ENCODE data around the gene PTPN11.
A peak's percentile ranks its signal among the peaks of the same experiment; 100 is the strongest.
"Not testable (repeated sequence)": the region's sequence is repeated elsewhere in the genome, so short reads cannot be mapped to it uniquely, and the experiment has no call there.

The PTPN11 gene

DNA sequence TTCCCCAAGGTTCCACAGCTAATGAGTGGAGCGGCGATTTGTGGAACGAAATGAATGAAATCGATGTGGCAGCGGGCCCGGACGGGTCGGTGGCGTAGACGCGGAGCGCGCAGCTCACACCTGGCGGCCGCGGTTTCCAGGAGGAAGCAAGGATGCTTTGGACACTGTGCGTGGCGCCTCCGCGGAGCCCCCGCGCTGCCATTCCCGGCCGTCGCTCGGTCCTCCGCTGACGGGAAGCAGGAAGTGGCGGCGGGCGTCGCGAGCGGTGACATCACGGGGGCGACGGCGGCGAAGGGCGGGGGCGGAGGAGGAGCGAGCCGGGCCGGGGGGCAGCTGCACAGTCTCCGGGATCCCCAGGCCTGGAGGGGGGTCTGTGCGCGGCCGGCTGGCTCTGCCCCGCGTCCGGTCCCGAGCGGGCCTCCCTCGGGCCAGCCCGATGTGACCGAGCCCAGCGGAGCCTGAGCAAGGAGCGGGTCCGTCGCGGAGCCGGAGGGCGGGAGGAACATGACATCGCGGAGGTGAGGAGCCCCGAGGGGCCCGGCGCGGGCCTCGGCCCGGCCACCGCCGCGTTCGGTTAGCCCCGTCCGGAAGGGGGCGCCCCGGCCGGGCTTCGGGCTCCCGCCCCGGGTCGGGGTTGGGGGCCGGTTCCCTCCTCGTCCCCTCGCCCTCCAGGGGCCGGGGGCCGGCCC, at the start of gene PTPN11:
Gene PTPN11, plus strand, starts transcription at position 340 of the 689 bp plus-strand sequence. Its CDS starts 165 bp downstream, at position 505.
- DNase-seq, result peak; percentile 75 to 92

DNA sequence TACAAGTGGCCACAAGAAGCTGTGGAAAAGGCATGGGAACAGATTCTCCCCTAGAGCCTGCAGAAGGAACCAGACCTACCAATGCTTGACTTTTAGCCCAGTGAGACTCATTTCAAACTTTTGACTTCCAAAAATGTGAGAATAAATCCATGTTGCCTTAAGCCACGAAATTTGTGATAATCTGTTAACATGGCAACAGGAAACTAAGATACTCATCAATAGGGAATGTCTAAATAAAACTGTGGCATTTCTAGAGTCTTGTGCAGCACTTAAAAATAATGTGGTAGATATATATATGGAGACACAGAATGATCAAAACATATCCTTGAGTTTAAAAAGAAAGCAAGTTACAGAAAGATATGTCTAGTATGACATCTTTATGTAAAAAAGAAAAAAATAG, 48.5 kb upstream of the PTPN11 start:
- DNase-seq, result no peak

DNA sequence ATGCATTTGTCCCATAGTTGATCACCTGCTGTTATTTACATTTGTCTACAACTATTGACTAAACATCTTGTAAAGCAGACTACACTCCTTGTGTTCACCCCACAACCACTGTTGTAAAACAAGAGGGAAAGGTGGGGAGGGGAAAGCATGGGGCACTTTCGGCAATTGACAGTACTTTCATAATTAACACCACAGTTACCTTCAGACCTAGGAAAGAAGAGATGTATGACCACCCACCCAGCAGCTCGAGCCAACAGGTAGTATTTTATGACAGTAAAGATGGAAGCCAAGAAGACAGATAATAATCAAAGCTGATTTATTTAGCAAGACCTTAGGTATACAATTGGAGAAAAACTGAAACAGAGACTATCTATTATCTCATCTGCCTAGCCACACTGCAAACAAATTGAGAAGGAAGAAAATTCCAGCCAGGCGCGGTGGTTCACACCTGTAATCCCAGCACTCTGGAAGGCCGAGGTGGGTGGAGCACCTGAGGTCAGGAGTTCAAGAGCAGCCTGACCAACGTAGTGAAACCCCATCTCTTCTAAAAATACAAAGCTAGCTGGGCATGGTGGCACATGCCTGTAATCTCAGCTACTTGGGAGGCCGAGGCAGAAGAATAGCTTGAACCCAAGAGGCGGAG, 47.8 kb upstream of the PTPN11 start:
- no peak for DNase-seq

DNA sequence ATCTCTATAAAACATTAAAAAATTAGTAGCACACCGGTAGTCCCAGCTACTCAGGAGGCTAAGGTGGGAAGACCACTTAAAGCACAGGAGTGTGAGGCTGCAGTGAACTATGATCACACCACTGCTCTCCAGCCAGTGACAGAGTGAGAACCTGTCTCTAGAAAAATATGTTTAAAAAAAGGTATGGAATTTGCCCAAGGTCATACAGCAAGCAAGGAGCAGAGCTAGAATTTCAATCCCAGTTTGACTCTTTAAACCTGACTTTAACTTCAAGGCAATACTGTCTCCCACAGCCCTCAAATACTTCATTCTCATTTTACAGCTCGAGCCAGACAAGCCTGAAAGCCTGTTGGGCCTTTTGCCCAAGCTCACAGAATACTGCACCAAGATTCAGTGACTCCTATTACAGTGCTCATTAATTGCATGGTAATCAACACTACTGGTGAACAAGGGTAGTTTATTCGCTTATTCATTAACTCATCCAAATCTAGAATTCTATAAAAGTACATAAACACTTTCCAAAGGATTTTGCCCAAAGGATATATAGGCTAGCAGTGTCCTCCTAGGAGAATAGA, 44.5 kb upstream of the PTPN11 start:
- DNase-seq, result no peak

DNA sequence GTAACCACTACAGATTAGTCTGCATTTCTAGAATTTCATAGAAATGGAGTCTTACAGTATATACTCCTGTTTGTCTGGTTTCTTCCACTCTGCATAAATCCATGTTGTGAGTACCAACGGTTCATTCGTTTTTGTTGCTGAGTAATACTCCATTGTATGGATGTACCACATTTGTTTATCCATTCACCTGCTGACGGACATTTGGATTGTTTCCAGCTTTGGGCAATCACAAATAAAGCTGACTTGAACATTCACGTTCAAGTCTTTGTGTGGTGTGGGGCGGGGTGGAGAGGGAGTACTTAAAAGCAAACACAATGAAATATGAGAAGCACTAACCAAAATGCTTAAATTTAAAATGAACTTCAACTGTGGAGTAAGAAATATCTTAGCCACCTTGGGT, 43.6 kb upstream of the PTPN11 start:
- no peak for DNase-seq

DNA sequence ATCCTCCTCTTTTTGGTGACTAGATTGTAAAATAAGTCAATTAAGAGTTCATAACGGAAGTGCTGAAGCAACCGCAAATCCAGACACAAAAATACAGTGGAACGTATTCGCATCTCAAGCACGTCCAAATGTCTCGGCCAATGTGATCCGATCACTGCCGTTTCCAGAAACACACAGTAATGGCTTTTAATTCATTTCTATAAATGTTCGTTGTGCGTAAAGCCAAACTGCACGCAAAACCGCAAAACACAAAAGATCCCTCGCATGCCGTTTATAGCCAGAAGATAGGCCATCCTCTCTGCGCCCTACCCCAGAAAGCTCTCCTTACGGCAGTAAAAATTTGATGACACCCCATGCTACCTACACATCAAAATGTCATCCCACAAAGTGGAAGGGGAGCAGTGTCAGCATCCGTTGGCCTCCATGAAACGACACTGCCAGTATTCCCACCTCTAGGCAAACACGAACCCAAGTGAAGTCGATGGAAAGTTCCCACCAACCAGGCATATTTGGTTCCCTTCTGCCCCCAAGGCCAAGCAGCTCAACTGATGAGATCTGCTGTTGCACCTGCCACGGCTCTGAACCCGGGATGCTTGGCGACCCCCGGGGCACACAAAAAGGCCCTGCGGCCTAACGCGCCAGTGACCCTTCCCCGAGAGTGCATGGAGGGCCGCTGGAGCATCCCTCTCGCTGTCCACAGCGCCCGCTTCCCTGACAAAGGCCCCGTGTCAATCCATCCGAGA, 37.9 kb upstream of the PTPN11 start:
- DNase-seq, result no peak

DNA sequence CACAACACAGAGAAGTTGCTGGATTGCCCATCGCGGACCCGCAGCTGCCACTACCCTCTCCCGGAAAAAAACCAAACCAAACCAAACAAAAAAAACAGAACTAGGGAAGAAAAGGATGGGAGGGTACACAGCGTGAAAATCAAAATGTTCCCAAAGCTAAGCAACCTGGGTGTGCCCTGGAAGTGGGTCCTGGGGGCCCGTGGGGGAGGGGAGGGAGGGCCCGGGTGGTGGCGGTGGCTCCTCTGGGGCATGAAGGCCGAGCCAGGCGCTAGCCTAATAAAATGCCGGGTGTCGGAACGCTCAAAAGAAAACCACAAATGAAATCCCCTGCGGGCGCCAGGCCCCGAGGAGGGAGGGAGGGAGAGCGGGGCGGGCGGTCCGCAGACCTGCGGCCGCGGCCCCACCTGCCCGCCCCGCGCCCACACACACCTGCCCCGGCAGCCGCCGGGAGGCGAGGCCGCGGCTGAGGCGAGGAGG, 37.3 kb upstream of the PTPN11 start:
- peak in 1 of 2 donors; percentile 9 for DNase-seq

DNA sequence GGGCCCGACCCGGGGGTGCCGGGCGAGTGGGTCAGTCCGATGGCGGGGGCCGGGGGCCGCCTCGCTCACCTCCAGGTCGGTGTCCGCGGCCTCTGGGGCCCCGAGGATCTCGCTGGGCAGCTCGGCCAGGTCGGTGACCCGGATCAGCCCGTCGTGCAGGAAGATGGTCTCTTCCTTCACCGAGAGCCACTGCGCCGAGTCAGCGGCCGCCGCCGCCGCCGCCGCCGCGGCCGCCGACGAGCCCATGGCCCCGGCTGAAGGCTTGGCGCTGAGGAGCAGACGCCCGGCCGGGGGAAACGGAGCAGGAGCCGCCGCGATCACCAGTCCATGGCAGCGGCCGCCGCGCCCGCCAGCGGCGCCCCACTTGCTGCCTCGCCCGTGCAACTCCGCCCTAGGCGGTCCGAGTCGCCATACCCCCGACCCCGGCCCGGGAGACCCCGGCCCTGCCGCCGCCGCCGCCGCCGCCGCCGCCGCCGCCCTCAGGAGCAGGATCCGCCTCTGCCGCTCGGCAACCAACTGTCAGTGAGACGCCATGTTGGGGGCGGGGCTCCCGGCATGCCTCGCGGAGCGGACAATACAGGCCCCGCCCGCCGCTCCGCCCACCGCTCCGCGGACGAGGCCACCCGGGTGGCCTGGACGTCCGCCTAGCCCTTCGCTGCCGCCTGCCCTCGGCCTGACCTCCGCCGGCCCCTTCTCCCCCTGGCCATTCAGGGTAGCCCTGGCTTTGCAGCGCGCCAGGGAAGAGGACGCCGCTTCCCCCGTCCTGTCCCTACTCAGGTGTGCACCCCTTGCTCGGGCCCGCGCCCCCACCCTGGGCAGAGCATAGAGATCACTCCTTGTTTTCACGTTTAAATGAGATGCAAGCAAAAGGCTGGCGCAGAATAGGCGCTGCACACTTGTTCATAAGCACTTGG, 36.6 kb upstream of the PTPN11 start, which contains the start of gene HECTD4:
Gene HECTD4, minus strand, starts transcription at position 549 of the 914 bp plus-strand sequence. Its CDS starts 303 bp downstream, at position 246.
- peak; percentile 88 to 95 for DNase-seq

DNA sequence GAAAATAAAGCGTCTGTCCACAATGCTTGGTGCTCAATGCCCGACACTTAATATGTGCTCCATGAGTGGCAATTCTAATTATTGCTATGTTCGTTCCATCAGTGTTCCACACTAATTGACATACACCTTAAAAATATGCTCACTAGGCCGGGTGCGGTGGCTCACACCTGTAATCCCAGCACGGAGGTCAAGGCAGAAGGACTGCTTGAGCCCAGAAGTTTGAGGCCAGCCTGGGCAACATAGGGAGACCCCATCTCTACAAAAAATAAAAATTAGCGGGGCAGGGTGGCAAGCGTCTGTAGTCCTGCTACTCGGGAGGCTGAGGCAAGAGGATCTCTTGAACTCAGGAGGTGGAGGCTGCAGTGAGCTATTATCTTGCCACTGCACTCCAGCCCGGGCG, 35.9 kb upstream of the PTPN11 start:
- no peak for DNase-seq

DNA sequence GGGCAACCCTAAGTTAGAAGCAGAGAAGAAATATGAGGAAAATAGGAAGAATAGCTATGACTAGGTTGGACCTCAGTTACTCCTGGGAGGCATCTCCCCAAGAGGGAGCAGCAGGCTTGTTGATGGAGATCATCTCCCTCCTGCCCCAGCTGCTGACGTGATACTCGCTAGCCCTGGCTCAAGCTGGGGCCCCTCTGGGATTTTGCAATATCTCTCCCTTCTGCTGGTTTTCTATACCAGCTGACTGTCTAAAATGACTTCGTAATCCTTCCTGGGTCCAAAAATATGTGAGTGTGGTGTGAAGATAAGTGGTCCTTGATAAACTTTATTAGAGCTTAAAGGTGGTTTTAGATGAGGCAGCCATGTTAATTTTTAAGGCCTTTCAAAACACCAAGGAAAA, 32.0 kb upstream of the PTPN11 start:
- DNase-seq, result peak in 1 of 2 donors; percentile 24

DNA sequence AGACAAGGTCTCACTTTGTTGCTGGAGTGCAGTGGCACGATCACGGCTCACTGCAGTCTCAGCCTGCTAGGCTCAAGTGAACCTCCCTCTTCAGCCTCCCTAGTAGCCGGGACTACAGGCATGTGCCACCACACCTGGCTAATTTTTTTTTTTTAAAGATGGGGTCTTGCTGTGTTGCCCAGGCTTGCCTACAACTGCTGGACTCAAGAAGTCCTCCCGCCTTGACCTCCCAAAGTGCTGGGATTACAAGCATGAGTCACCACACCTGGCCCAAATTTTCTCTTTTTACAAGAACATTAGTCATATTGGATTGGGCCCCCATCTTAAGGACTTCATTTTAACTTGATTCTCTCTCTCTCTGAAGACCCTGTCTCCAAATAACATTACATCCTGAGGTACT, 29.5 kb upstream of the PTPN11 start:
- DNase-seq, result no peak

DNA sequence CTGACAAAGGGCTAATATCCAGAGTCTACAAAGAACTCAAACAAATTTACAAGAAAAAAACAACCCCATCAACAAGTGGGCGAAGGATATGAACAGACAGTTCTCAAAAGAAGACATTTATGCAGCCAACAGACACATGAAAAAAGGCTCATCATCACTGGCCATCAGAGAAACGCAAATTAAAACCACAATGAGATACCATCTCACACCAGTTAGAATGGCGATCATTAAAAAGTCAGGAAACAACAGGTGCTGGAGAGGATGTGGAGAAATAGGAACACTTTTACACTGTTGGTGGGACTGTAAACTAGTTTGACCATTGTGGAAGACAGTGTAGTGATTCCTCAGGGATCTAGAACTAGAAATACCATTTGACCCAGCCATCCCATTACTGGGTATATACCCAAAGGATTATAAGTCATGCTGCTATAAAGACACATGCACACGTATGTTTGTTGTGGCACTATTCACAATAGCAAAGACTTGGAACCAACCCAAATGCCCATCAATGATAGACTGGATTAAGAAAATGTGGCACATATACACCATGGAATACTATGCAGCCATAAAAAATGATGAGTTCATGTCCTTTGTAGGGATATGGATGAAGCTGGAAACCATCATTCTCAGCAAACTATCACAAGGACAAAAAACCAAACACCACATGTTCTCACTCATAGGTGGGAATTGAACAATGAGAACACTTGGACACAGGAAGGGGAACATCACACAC, 28.7 kb upstream of the PTPN11 start:
- not testable (repeated sequence) for DNase-seq

DNA sequence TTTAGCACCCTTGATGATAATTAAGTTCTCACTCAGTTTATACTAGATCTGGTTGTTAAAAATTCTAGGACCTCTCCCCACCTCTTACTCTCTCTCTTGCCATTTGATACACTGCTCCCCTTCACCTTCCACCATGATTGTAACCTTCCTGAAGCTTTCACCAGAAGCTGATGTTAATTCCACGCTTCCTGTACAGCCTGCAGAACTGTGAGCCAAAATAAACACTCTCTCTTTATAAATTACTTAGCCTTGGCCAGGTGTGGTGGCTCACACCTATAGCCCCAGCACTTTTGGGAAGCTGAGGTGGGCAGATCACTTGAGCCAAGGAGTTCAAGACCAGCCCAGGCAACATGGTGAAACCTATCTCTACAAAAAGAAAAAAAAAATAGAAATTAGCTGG, 25.4 kb upstream of the PTPN11 start:
- DNase-seq, result no peak

DNA sequence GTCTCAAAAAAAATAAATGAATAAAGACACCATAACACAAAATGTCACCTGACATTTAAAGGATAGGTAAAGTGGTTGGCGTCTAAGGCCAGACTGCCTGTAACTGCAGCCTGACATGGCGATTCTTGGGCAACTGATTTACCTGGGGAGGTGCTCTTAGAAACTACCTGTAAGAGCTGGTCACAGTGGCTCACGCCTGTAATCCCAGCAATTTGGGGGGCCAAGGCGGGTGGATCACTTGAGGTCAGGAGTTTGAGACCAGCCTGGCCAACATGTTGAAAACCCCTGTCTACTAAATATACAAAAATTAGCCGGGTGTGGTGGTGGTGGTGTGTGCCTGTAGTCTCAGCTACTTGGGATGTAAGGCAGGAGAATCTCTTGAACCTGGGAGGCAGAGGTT, 17.7 kb upstream of the PTPN11 start:
- DNase-seq, result no peak

DNA sequence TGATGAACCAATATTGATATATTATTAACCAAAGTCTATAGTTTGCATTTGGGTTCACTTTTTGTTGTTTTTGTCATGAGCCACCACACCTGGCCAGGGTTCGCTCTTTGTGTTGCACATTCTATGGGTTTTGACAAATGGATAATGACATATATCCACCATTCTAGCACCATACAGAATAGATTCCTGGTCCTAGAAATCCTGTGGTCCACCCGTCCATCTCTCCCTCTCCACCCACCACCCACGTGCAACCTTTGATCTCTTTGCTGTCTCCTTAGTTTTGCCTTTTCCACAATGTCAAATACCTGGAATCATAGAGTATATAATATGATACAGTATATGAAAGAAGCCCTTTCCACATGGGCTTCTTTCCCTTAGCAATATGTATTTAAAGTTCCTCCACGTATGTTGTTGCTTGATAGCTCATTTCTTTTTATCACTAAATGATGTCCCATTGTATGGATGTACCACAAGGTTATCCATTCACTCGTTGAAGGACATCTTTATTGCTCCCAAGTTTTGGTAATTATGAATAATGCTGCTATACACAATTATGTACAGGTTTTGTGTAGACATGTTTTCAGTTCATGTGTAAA, 16.7 kb upstream of the PTPN11 start:
- DNase-seq, result no peak

DNA sequence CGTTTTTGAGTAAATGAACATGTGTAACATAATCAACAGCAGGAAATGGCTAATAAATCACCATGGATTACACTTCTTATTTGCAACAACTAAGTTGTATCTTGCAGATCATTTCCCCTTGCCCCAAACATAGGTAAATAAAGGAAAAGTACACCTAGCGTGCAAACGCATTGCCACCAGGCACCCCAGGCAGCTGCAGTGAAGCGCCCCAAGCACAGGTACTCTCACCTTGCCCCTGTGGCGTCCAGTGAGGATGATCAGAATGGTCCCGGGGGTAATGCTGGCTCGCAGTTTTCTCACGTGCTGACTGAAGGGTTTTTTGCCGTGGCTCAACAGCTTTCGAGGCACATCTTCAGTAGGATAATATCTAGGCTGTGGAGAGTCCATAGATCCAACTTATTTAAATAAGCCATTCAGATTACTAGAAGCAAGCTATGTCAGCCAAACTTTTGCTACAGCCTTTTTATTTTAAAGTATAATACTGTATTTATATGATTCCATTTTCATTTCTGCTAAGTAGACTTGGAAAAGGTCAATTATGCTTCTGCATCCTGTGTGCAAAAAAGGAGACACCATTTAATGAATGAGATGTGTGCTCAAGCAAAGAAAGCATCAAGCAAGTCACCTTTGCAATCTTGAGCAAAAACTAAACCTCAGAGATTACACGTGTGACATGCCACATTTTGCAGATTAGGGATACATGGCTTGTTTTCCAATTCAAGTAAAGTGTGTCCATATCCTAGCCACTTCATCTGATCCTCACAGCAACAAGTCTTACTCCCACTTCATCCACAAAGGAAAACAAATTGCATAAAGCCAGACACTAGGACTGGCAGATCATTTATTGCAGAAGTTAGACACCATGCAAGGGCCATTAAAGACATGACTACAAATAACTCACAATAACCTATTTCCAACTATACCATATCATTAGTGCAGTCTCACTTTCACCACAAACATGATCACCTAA, 11.9 kb upstream of the PTPN11 start:
- DNase-seq, result no peak

DNA sequence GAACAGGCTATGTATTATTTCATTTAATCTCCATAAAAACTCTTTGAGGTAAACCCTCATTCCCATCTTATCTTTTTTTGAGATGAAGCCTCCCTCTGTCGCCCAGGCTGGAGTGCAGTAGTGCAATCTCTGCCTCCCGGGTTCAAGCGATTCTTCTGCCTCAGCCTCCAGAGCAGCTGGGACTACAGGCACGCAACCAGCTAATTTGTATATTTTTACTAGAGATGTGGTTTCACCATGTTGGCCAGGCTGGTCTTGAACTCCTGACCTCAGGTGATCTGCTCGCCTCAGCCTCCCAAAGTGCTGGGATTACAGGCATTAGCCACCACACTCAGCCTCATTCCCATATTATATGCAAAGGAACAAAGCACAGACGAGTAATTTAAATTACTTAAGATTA, 11.1 kb upstream of the PTPN11 start:
- DNase-seq, result not testable (repeated sequence)

DNA sequence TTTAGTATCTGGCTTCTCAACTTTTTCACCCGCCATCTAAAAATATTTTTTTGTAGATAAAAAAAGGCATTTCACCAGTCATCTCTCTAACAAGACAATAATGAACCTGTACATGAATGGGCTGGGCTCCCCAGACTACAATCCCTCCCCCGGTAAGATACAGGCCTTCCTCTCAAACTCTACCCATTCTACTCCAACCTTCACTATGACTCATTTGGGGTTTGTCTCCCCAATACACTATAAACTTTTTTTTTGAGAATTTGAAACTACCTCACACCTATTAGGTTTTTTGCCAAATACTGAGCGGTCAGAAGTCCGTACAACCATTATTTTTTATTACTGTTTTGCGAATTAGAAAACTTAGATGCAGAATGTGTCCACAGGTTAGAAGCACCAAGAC, 10.1 kb upstream of the PTPN11 start:
- DNase-seq, result peak in 1 of 2 donors; percentile 10

DNA sequence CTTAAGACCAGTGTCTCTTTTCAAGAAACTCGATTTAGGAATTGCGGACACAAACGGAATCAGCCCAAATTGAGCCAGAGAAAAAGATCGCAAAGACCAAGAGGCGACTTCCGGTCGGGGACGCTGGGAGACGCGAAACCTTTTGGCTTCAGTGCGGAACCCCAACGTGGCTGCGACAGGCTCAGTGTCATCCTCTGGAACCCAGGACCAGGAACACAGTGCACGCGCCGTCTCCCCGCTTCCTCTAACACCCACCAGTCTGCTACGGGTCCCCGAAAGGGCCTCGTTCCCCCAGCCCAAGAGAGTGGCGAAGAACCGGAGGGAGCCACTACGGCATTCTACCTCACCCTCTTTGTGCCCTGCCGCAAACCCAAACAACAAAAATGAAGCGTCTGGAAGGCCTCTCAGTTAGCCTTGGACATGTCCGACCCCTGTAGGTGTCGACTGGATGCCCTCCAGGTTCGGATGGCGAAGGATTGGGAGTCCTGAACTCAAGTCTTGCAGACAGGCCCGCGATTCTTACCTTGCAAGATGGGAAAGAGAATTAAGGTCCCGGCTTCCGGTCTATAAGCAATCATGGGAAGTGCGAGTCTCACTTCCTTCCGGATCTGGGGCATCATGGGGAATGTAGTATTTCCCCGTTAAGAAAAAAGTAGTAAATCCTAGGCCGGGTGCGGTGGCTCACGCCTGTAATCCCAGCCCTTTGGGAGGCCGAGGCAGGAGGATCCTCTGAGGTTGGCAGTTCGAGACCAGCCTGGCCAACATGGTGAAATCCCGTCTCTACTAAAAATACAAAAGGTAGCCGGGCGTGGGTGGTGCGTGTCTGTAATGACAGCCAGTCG, 9.5 kb upstream of the PTPN11 start, which contains the start of gene RPL6:
Gene RPL6, minus strand, starts transcription at position 542 of the 842 bp plus-strand sequence. CDS start 949 bp downstream, outside the sequence.
- DNase-seq, result peak; percentile 89 to 93

All from inflammatory macrophage treated with lipopolysaccharide for 1 hour (primary cell).